Smooth muscle cell (in vitro differentiated cells): Measurements from ENCODE around the gene PARD6B. TPM values are rescaled to one million over a fixed set of nuclear protein-coding genes. Genes with fewer than 3 reads are reported as not detected.

Experiments
- DNase-seq: peaks from one replicate; lab custom pipeline; 2025; ENCODE audit not compliant: unreplicated experiment; lab: John Stamatoyannopoulos, UW
- H2AFZ ChIP-seq: fragments of 200-600 bp; sonication (generic); 2 replicates; pipeline ENCODE4 v1.6.0; 2016; ENCODE audit warnings: antibody characterized with exemption, low read depth, mild to moderate bottlenecking
- H3F3A ChIP-seq: fragments of 200-600 bp; sonication (generic); 2 replicates; pipeline ENCODE4 v1.6.0; 2017; ENCODE audit warnings: antibody characterized with exemption, low read depth
- H3K27ac ChIP-seq: fragments of 200-600 bp; sonication (generic); 2 replicates; pipeline ENCODE4 v1.5.1; 2016; ENCODE audit warnings: low read depth, mild to moderate bottlenecking
- H3K27me3 ChIP-seq: fragments of 200-600 bp; sonication (generic); 2 replicates; pipeline ENCODE4 v1.6.1; 2016; ENCODE audit warnings: low read depth, mild to moderate bottlenecking
- H3K36me3 ChIP-seq: fragments of 200-600 bp; sonication (generic); 2 replicates; pipeline ENCODE4 v1.5.1; 2016; ENCODE audit warnings: low read depth
- H3K4me1 ChIP-seq: fragments of 200-600 bp; sonication (generic); 2 replicates; pipeline ENCODE4 v1.5.1; 2016; ENCODE audit warnings: low read depth
- H3K4me2 ChIP-seq: fragments of 200-600 bp; sonication (generic); 2 replicates; pipeline ENCODE4 v1.6.0; 2016; ENCODE audit warnings: mild to moderate bottlenecking
- H3K4me3 ChIP-seq: fragments of 200-600 bp; sonication (generic); 2 replicates; pipeline ENCODE4 v1.5.1; 2016; ENCODE audit warnings: mild to moderate bottlenecking
- H3K79me2 ChIP-seq: fragments of 200-600 bp; sonication (generic); 2 replicates; pipeline ENCODE4 v1.6.0; 2016; ENCODE audit warnings: low read depth, mild to moderate bottlenecking
- H3K9ac ChIP-seq: fragments of 200-600 bp; sonication (generic); 2 replicates; pipeline ENCODE4 v1.6.0; 2016; ENCODE audit warnings: low read depth
- H3K9me3 ChIP-seq: fragments of 200-600 bp; sonication (generic); replicated peaks from 2 replicates; pipeline ENCODE4 v1.5.1; 2016; ENCODE audit warnings: low read depth
- H4K20me1 ChIP-seq: fragments of 200-600 bp; sonication (generic); 2 replicates; pipeline ENCODE4 v1.6.0; 2016; ENCODE audit warnings: low read depth
- WGBS: methylation state at CpG from one replicate; pipeline ENCODE4 v1.1.7; 2016; ENCODE audit warnings: low lambda C conversion rate; 5-methylcytosine and 5-hydroxymethylcytosine counted together
- polyA plus RNA-seq: library from polyadenylated mRNA; unstranded; fragments of >200 nt; fragmentation: Nextera tagmentation; extraction: Ambion mirVana; gene quantifications from 2 replicates; pipeline ENCODE4 v1.2.1, GENCODE V29; 2016
- total RNA-seq: library from RNA; depleted of rRNA; stranded (reverse); fragments of >200 nt; gene quantifications from 2 replicates; pipeline ENCODE4 v1.2.3, GENCODE V29; 2014
- TF ChIP-seq, protein P1 (sequence below): fragments of 200-600 bp; sonication (generic); IDR thresholded peaks from 2 replicates; pipeline ENCODE4 v1.5.1; 2017; ENCODE audit warnings: borderline replicate concordance, mild to moderate bottlenecking, antibody characterized with exemption; ENCODE audit not compliant: insufficient read depth, poor library complexity, severe bottlenecking

Gene PARD6B, protein sequence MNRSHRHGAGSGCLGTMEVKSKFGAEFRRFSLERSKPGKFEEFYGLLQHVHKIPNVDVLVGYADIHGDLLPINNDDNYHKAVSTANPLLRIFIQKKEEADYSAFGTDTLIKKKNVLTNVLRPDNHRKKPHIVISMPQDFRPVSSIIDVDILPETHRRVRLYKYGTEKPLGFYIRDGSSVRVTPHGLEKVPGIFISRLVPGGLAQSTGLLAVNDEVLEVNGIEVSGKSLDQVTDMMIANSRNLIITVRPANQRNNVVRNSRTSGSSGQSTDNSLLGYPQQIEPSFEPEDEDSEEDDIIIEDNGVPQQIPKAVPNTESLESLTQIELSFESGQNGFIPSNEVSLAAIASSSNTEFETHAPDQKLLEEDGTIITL
- total RNA-seq (4.6 and 6.5 TPM in 2 replicates), polyA plus RNA-seq (0.26 and 1.7 TPM in 2 replicates)

DNA sequence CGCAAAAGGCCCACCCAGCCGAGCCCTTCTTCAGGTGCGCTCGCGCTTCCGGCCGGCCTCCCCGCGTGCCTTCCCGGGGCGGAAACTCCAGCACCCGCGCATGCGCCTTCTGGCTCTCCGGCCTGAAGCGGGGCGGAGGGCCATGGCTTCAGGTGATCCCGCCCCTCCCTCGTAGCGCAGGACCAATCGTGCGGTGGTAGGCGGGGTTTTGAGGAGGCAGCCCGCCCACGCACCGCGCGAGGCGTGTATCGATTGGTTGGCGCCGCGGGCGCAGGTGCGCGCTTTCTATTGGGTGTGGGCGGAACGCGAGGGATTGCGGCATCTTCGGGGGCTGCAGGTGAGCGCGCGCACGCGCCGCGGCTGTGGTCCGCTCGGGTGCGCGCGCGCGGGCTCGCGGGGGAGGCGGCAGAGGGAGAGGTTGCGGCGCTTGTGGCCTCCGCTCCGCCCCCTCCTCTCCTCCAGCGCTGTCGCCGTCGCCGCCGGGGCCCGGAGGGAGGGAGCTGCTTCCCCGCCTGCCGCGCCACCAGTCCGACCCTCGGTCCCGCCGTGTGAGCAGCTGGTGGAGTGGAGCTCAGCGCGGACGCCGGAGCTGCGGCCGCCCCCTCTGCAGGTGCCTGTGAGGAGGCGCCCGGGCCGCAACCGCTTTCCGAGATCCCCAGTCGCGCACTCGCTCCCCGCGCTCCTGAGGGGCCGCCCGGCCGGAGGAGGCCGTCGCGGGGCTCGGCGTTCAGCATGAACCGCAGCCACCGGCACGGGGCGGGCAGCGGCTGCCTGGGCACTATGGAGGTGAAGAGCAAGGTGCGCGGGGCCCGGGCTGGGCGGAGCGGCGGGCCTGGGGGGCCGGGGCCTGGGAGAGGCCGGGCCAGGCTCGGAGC is at the start of gene PARD6B:
TSS of gene PARD6B (plus strand) at position 526 of the 875 bp plus-strand sequence. CDS start at position 733, 207 bp downstream.
- Histone ChIP-seq H3K4me2 (peak within 1 kb of the TSS; percentile 93), H3K36me3 (no peaks in the 10 kb centered on the region), H3K27me3 (peaks cover 13% of the 10 kb centered on the region), H3K79me2 (peaks cover 17% of the 10 kb centered on the region), H3F3A (peaks cover 13% of the 10 kb centered on the region), H2AFZ (peak within 1 kb of the TSS; percentile 82), H4K20me1 (no peaks in the 10 kb centered on the region), H3K4me1 (peaks cover 20% of the 10 kb centered on the region), H3K9ac (peak within 1 kb of the TSS; percentile 73), H3K9me3 (no peaks in the 10 kb centered on the region), H3K27ac (peak within 1 kb of the TSS; percentile 85), H3K4me3 (peak within 1 kb of the TSS; percentile 73)
- TF ChIP-seq, protein P1, sequence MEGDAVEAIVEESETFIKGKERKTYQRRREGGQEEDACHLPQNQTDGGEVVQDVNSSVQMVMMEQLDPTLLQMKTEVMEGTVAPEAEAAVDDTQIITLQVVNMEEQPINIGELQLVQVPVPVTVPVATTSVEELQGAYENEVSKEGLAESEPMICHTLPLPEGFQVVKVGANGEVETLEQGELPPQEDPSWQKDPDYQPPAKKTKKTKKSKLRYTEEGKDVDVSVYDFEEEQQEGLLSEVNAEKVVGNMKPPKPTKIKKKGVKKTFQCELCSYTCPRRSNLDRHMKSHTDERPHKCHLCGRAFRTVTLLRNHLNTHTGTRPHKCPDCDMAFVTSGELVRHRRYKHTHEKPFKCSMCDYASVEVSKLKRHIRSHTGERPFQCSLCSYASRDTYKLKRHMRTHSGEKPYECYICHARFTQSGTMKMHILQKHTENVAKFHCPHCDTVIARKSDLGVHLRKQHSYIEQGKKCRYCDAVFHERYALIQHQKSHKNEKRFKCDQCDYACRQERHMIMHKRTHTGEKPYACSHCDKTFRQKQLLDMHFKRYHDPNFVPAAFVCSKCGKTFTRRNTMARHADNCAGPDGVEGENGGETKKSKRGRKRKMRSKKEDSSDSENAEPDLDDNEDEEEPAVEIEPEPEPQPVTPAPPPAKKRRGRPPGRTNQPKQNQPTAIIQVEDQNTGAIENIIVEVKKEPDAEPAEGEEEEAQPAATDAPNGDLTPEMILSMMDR, result no peak
- under 1% methylated on average over 65 of the region's 114 CpGs for WGBS
- peak; percentile 75 for DNase-seq

DNA sequence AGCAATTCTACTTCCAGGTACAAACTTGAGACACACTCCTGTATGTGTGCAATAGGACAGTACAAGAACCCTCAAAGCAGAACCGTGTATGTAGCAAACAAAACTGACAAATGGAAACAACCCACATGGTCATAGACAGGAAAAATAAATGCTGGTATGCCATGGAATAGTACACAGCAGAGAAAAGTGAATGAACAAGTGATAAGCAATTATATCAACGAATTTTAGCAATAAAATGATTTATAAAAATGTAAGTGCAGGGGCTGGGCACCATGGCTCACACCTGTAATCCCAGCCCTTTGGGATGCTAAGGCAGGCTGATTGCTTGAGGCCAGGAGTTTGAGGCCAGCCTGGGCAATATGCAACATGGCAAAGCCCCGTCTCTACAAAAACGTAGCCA is 49.3 kb upstream of the PARD6B start:
- H3K4me2 ChIP-seq, result no peak overlapping the region
- no peak for DNase-seq
- WGBS, result 88% methylated on average over 4 of the region's 4 CpGs
- H3K9me3 ChIP-seq, result no peaks in the 10 kb centered on the region
- no peak overlapping the region for H3K27ac ChIP-seq
- no peaks in the 10 kb centered on the region for H4K20me1 ChIP-seq
- H3K36me3 ChIP-seq, result no peaks in the 10 kb centered on the region
- no peak overlapping the region for H3K4me3 ChIP-seq
- H3K27me3 ChIP-seq, result no peaks in the 10 kb centered on the region
- H2AFZ ChIP-seq, result no peak overlapping the region
- H3K9ac ChIP-seq, result no peak overlapping the region
- no peaks in the 10 kb centered on the region for H3K4me1 ChIP-seq
- H3F3A ChIP-seq, result no peaks in the 10 kb centered on the region
- H3K79me2 ChIP-seq, result no peaks in the 10 kb centered on the region
- TF ChIP-seq, protein P1, result no peak

DNA sequence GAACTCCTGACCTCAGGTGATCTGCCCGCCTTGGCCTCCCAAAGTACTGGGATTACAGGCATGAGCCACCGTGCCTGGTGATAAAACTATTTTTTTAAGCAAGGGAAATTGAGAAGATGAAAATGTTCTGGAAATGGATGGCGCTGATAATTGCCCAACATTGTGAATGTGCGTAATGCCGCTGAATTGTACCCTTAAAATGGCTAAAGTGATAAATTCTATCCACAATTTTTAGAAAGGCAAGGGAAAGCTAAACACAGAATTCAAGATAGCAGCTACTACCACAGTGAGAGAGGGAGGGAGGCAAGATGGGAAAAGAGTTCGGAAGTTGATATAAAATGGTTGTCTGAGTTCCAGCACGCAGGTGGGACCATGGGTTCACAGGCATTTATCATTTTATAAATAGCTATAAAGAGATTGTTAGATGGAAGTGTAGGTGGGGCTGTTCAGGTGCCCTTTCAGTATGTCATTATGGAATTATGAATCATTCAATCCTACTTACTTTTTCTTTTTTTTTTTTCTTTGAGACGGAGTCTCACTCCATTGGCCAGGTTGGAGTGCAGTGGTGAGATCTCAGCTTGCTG is 48.3 kb upstream of the PARD6B start:
- Histone ChIP-seq H3K9me3 (no peaks in the 10 kb centered on the region), H3K4me3 (no peak overlapping the region), H4K20me1 (no peaks in the 10 kb centered on the region), H3K9ac (no peak overlapping the region), H3K27ac (no peak overlapping the region), H2AFZ (no peak overlapping the region), H3K36me3 (no peaks in the 10 kb centered on the region), H3K27me3 (no peaks in the 10 kb centered on the region), H3K4me2 (no peak overlapping the region), H3F3A (no peaks in the 10 kb centered on the region), H3K4me1 (no peaks in the 10 kb centered on the region), H3K79me2 (no peaks in the 10 kb centered on the region)
- WGBS, result 97% methylated on average over 8 of the region's 8 CpGs
- TF ChIP-seq, protein P1, result no peak
- DNase-seq, result no peak
